Natural killer cell (primary cell): ENCODE data around the gene RAP1GAP. TPM values are rescaled to one million over a fixed set of nuclear protein-coding genes. Genes with fewer than 3 reads are reported as not detected.

ENCODE experiments used
- ATAC-seq, 3 donors: fragments of 150-1000 bp in 2 of 3; fragments of 200-7000 bp in 1 of 3; cut with Tn5 transposase; 1 replicate in 1 of 3; 2 replicates in 2 of 3; pipeline ENCODE4 v1.10.0; 2021; ENCODE audit warnings: mild to moderate bottlenecking in 2 of 3, moderate library complexity in 2 of 3
- DNase-seq, 2 donors: peaks; one replicate each; pipeline versions ENCODE4 v3.0.0 to v3.0.0-alpha.2; 2013 to 2021; ENCODE audit warnings: mixed read lengths in 1 of 2
- H3K27ac ChIP-seq: one replicate; pipeline ENCODE4 v1.5.1; 2013; ENCODE audit warnings: mild to moderate bottlenecking, low read length
- H3K27me3 ChIP-seq: one replicate; pipeline ENCODE4 v1.6.1; 2013; ENCODE audit warnings: low read length; ENCODE audit not compliant: control insufficient read depth, insufficient read depth
- H3K36me3 ChIP-seq: one replicate; pipeline ENCODE4 v1.6.1; 2013; ENCODE audit warnings: low read length; ENCODE audit not compliant: control insufficient read depth, insufficient read depth
- H3K4me1 ChIP-seq: one replicate; pipeline ENCODE4 v1.6.1; 2013; ENCODE audit warnings: low read length; ENCODE audit not compliant: control insufficient read depth, insufficient read depth
- H3K4me3 ChIP-seq: one replicate; pipeline ENCODE4 v1.5.1; 2013; ENCODE audit warnings: low read length
- H3K9me3 ChIP-seq: one replicate; pipeline ENCODE4 v1.6.1; 2013; ENCODE audit warnings: low read length; ENCODE audit not compliant: control insufficient read depth, insufficient read depth
- H3K27ac Mint-ChIP-seq, 2 donors: one replicate each; pipeline ENCODE4 v1.8.0; 2022; ENCODE audit warnings: mild to moderate bottlenecking in 2 of 2, mixed read lengths in 2 of 2, moderate library complexity in 1 of 2
- H3K27me3 Mint-ChIP-seq, 2 donors: one replicate each; pipeline ENCODE4 v1.8.0; 2022; ENCODE audit warnings: low read depth in 2 of 2, mixed read lengths in 2 of 2
- H3K36me3 Mint-ChIP-seq: one replicate; pipeline ENCODE4 v1.8.0; 2022; ENCODE audit warnings: mixed read lengths
- H3K4me1 Mint-ChIP-seq, 2 donors: one replicate each; pipeline ENCODE4 v1.8.0; 2022; ENCODE audit warnings: mixed read lengths in 2 of 2
- H3K4me3 Mint-ChIP-seq: one replicate; pipeline ENCODE4 v1.8.0; 2022; ENCODE audit warnings: mild to moderate bottlenecking, moderate library complexity, mixed read lengths
- H3K9me3 Mint-ChIP-seq, 2 donors: one replicate each; pipeline ENCODE4 v1.8.0; 2022; ENCODE audit warnings: mixed read lengths in 2 of 2
- WGBS: methylation state at CpG from one replicate; pipeline ENCODE4 v1.1.7; 2013; ENCODE audit warnings: missing lambda C conversion rate; ENCODE audit not compliant: insufficient coverage; 5-methylcytosine and 5-hydroxymethylcytosine counted together
- intact Hi-C: fragments of 100-400 bp; cut with micrococcal nuclease; formaldehyde crosslinking; loops from one replicate; pipeline ENCODE4 v1.14.2; 2022
- total RNA-seq, 4 donors: library from RNA; stranded (reverse); fragments of 120-200 nt in 1 of 4; gene quantifications; one replicate each; pipeline versions ENCODE4 v1.2.3 to v1.2.4, GENCODE V29; 2013 to 2022
- TF ChIP-seq, protein P1 (sequence below): fragments of 200-600 bp; IDR thresholded peaks from one replicate; pipeline ENCODE4 v1.8.0; 2022; ENCODE audit warnings: antibody characterized with exemption

The RAP1GAP gene
- total RNA-seq, 3 donors from 2014 or later (not counting 1 experiment from before 2014, with no cell fraction given), result 0.47 to 1.1 TPM; not detected in 1

DNA sequence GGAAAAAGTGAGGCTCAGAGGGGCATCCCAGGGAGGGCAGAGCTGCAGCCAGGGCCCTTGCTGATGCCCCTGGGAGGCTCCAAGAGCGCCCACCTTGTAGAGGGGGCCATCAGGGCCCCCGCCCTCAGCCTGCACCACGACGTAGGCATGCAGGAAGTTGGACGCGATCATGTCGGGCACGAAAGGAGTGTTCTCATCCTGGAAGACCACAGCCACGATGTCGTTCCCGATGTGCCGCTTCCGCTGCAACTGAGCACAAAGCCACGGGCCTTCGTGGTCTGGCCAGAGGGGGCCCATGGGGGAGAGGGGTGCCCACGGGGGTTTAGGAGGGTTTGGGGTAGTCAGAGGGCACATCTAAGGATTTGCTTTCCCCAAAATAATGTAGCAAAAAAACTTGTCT, 59.1 kb downstream of the RAP1GAP start:
- Histone ChIP-seq H3K27ac (no peak overlapping the region), H3K36me3 (no peaks in the 10 kb centered on the region), H3K9me3 (no peaks in the 10 kb centered on the region), H3K4me1 (peaks cover 5% of the 10 kb centered on the region), H3K27me3 (no peaks in the 10 kb centered on the region), H3K4me3 (no peak overlapping the region)
- intact Hi-C loops, result no loop called here
- peaks cover 12% of the 10 kb centered on the region in 2 donors for H3K4me1 Mint-ChIP-seq
- DNase-seq, result no peak
- 45% methylated on average over 16 of the region's 16 CpGs for WGBS
- TF ChIP-seq, protein P1, sequence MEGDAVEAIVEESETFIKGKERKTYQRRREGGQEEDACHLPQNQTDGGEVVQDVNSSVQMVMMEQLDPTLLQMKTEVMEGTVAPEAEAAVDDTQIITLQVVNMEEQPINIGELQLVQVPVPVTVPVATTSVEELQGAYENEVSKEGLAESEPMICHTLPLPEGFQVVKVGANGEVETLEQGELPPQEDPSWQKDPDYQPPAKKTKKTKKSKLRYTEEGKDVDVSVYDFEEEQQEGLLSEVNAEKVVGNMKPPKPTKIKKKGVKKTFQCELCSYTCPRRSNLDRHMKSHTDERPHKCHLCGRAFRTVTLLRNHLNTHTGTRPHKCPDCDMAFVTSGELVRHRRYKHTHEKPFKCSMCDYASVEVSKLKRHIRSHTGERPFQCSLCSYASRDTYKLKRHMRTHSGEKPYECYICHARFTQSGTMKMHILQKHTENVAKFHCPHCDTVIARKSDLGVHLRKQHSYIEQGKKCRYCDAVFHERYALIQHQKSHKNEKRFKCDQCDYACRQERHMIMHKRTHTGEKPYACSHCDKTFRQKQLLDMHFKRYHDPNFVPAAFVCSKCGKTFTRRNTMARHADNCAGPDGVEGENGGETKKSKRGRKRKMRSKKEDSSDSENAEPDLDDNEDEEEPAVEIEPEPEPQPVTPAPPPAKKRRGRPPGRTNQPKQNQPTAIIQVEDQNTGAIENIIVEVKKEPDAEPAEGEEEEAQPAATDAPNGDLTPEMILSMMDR, result no peak
- no peak for ATAC-seq
- no peak overlapping the region for H3K27ac Mint-ChIP-seq
- H3K9me3 Mint-ChIP-seq, result no peaks in the 10 kb centered on the region
- no peaks in the 10 kb centered on the region for H3K36me3 Mint-ChIP-seq
- peaks cover 7 to 12% of the 10 kb centered on the region in 2 donors for H3K27me3 Mint-ChIP-seq
- no peak overlapping the region for H3K4me3 Mint-ChIP-seq

DNA sequence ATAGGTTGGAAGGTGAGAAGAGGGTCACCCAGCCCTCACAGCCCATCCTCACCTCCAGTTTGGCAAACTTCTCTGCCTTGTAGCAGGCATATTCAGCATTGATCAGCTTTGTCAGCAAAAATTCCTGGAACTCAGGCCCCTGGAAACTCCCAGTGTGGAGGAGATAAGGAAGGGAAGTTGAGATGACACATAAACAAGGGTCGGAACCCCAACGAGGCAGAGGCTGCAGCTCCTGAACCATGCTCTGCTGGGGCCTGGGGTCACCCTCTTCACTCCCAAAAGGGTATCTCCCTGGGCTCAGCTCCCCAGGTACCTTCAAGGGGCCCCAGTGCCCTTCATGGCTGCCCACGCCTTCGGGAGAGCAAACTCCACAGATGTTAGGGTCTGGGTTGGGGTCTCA, 60.4 kb downstream of the RAP1GAP start:
- no peaks in the 10 kb centered on the region for H3K27me3 ChIP-seq
- Mint-ChIP-seq H3K27ac (no peak overlapping the region), H3K9me3 (no peaks in the 10 kb centered on the region), H3K4me1 (peaks cover 12% of the 10 kb centered on the region in 2 donors), H3K36me3 (no peaks in the 10 kb centered on the region), H3K4me3 (no peak overlapping the region), H3K27me3 (peaks cover 12 to 14% of the 10 kb centered on the region in 2 donors)
- H3K9me3 ChIP-seq, result no peaks in the 10 kb centered on the region
- no peak for DNase-seq
- TF ChIP-seq, protein P1, result no peak
- H3K4me1 ChIP-seq, result peaks cover 5% of the 10 kb centered on the region
- ATAC-seq, result no peak
- H3K36me3 ChIP-seq, result no peaks in the 10 kb centered on the region
- intact Hi-C loops, result no loop called here
- WGBS, result 87% methylated on average over 4 of the region's 4 CpGs
- H3K27ac ChIP-seq, result no peak overlapping the region
- H3K4me3 ChIP-seq, result no peak overlapping the region

DNA sequence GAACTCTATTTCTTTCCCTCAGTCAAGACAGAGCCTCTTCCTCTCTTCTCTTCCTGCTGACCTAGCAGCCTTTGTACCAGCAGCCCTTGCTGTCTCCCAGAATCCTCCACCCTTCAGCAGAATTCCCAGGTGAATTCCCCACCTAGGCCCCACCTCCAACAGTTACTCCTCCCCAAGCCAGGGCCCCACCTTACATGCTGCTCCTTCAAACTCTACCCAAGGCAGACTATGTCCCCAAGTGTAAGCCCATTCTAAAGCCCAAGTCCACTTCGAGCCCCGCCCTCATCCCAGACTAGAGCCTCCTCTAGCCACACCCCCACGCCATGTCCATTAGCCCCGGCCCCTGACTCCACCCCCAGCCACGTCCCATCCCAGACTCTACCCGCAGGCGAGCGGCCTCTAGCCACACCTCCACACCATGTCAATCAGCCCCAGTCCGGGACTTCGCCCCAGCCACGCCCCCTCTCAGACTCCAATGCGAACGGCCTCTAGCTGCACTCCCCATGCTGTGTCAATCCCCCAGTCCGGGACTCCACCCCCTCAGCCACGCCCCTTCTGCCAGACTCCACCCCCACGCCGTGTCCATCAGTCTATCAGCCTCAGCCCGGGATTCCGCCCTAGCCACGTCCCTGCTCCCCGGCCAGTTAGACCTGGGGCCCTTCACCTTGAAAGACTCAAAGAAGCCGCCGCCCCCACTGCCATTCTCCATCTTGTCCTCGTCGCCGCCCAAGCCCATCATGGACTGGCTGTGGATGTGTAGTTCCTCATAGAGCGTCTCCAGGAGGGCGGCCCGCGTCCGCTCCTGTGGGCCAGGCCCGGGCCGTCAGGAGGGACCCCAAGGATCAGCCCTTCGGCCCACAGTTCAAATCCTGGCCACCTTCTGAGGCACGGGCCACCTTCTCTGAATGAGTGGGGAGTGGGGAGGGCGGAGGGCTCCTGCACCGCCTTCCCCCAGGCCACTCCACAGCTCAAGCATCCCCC, 61.3 kb downstream of the RAP1GAP start:
- TF ChIP-seq, protein P1, result no peak
- Mint-ChIP-seq H3K27ac (peak overlapping the region in 1 of 2 donors; percentile 30), H3K36me3 (no peaks in the 10 kb centered on the region), H3K27me3 (peaks cover 12 to 15% of the 10 kb centered on the region in 2 donors), H3K4me1 (peaks cover 12% of the 10 kb centered on the region in 2 donors), H3K9me3 (no peaks in the 10 kb centered on the region), H3K4me3 (peak overlapping the region; percentile 45)
- WGBS, result 27% methylated on average over 35 of the region's 37 CpGs
- H3K4me3 ChIP-seq, result no peak overlapping the region
- H3K27me3 ChIP-seq, result no peaks in the 10 kb centered on the region
- ATAC-seq (peak; percentile 68 to 89 (median 70)), DNase-seq (peak; percentile 20 to 32)
- no peaks in the 10 kb centered on the region for H3K9me3 ChIP-seq
- intact Hi-C loops, result no loop called here
- no peaks in the 10 kb centered on the region for H3K36me3 ChIP-seq
- H3K4me1 ChIP-seq, result peaks cover 5% of the 10 kb centered on the region
- no peak overlapping the region for H3K27ac ChIP-seq
